Thyroid gland (tissue), 4 donors: ENCODE measurements around the gene NDUFS7.

Experiments
- POLR2A ChIP-seq, 2 donors: fragments of 450-650 bp; IDR thresholded peaks; one replicate each; pipeline ENCODE4 v1.6.1; 2017; ENCODE audit warnings: antibody characterized with exemption in 2 of 2, mild to moderate bottlenecking in 2 of 2, moderate library complexity in 1 of 2
- TF ChIP-seq, protein P1 (sequence below), 6 experiments: fragments of 200-600 bp in 3 of 6; fragments of 450-650 bp in 3 of 6; sonication (generic) in 3 of 6; IDR thresholded peaks; one replicate each; pipeline ENCODE4 v1.5.1; 2016 to 2019; ENCODE audit warnings: antibody characterized with exemption in 6 of 6, mild to moderate bottlenecking in 2 of 6, inconsistent platforms in 1 of 6, moderate library complexity in 1 of 6

DNA sequence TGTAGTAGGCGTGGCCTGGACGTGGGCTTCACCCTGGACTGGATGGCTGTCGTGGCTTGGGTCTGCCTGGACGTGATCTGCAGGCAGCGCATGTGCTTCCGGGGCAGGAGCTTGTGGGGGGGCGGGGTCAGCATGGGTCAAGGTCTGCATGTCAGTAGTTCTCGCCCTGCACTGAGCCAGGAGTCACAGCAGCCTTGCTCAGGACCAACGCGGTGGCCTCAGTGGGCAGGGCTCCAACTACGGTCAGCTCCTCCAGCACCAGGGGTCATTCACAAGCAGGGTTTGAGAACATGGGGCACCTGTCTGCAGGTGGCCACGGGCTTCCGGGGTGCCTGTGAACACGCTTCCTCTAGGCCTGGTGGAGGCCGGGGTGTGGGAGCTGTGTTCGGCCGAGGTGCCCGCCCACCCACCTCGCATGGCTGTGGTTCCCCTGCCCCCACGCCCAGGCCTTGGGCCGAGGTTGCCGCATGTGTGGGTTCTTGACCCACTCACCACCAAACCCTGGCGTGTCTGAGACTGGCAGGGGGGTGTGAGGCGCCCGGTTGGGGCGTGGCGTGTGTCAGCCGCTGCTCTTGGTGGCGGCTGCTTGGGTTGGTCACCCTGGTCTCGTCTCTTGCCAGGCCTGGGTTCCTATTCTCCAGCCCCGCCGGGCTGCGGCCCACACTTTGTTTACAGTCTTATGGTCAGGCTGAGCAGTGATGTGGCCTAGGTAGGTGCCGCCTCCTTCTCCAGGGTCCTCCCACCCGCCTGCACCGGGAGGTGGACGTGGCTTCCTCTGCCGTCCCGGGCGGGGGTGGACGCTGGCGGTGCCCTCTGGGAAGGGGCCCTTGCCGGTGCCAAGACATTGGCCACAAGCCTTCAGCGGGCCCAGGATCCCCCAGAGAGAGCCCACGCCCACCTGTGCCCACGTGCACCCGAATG, 49.7 kb downstream of the NDUFS7 start:
- TF ChIP-seq, protein P1, sequence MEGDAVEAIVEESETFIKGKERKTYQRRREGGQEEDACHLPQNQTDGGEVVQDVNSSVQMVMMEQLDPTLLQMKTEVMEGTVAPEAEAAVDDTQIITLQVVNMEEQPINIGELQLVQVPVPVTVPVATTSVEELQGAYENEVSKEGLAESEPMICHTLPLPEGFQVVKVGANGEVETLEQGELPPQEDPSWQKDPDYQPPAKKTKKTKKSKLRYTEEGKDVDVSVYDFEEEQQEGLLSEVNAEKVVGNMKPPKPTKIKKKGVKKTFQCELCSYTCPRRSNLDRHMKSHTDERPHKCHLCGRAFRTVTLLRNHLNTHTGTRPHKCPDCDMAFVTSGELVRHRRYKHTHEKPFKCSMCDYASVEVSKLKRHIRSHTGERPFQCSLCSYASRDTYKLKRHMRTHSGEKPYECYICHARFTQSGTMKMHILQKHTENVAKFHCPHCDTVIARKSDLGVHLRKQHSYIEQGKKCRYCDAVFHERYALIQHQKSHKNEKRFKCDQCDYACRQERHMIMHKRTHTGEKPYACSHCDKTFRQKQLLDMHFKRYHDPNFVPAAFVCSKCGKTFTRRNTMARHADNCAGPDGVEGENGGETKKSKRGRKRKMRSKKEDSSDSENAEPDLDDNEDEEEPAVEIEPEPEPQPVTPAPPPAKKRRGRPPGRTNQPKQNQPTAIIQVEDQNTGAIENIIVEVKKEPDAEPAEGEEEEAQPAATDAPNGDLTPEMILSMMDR (IDR thresholded peaks at IDR 0.05) = no peak
- no peak for TF ChIP-seq POLR2A (IDR thresholded peaks at IDR 0.05)
